Breast epithelium (tissue), 4 donors: ENCODE data around the gene ZNF507. TPM values are rescaled to one million over a fixed set of nuclear protein-coding genes. Genes with fewer than 3 reads are reported as not detected.

Experiments used
- DNase-seq, 2 donors: peaks; one replicate each; pipeline ENCODE4 v3.0.0-alpha.2; 2019; ENCODE audit warnings: low spot score in 2 of 2
- H3K27ac ChIP-seq, 2 donors: fragments of 200-600 bp; sonication (generic) in 1 of 2; one replicate each; pipeline ENCODE4 v1.5.1; 2016 to 2019; ENCODE audit warnings: mild to moderate bottlenecking in 1 of 2
- H3K27me3 ChIP-seq, 2 donors: fragments of 200-600 bp; sonication (generic) in 1 of 2; one replicate each; pipeline versions ENCODE4 v1.5.1 to v1.6.0; 2017 to 2019; ENCODE audit warnings: control low read depth in 1 of 2, mild to moderate bottlenecking in 1 of 2
- H3K36me3 ChIP-seq: fragments of 200-600 bp; one replicate; pipeline ENCODE4 v1.5.1; 2019
- H3K4me1 ChIP-seq, 2 donors: fragments of 200-600 bp; sonication (generic); one replicate each; pipeline ENCODE4 v1.5.1; 2016 to 2019; ENCODE audit warnings: control low read depth in 1 of 2
- H3K4me3 ChIP-seq, 3 donors: fragments of 200-600 bp; sonication (generic); 1 replicate in 2 of 3; 2 replicates in 1 of 3; pipeline ENCODE4 v1.5.1; 2016 to 2019; ENCODE audit warnings: mild to moderate bottlenecking in 3 of 3, moderate library complexity in 2 of 3
- H3K9me3 ChIP-seq, 2 donors: fragments of 200-600 bp; sonication (generic) in 1 of 2; one replicate each; pipeline ENCODE4 v1.5.1; 2016 to 2019; ENCODE audit warnings: control low read depth in 1 of 2
- CTCF ChIP-seq, 3 donors: fragments of 450-650 bp; IDR thresholded peaks; one replicate each; pipeline ENCODE4 v1.5.1; 2016 to 2017; ENCODE audit warnings: antibody characterized with exemption in 3 of 3, mild to moderate bottlenecking in 3 of 3, moderate library complexity in 3 of 3
- POLR2A ChIP-seq: fragments of 450-650 bp; IDR thresholded peaks from one replicate; pipeline ENCODE4 v1.6.1; 2016; ENCODE audit warnings: antibody characterized with exemption, mild to moderate bottlenecking, moderate library complexity
- POLR2AphosphoS5 ChIP-seq, 3 donors: sonication (generic); formaldehyde crosslinking; IDR thresholded peaks; one replicate each; pipeline ENCODE4 v1.6.1; 2017; ENCODE audit warnings: antibody characterized with exemption in 3 of 3
- intact Hi-C: fragments of 100-400 bp; cut with DNase I; formaldehyde crosslinking; loops from one replicate; pipeline ENCODE4 v1.15.1; 2023; ENCODE audit warnings: low total_unique reads
- total RNA-seq, 3 donors: library from RNA; depleted of rRNA; stranded (reverse); fragments of >200 nt; gene quantifications; one replicate each; pipeline ENCODE4 v1.1.0, GENCODE V29; 2016

The ZNF507 gene
- total RNA-seq, 3 donors from 2014 or later, result 19.2 to 32.1 (median 27.5) TPM

- Histone ChIP-seq H3K4me3 (no peak overlapping the region), H3K4me1 (no peaks in the 10 kb centered on the region), H3K36me3 (no peaks in the 10 kb centered on the region), H3K9me3 (no peaks in the 10 kb centered on the region), H3K27me3 (peaks cover 0 to 3% of the 10 kb centered on the region in 2 donors), H3K27ac (no peak overlapping the region)
- DNase-seq, result no peak
- TF ChIP-seq POLR2AphosphoS5 (IDR thresholded peaks at IDR 0.05) (no peak), POLR2A (no peak), CTCF (IDR thresholded peaks at IDR 0.05) (no peak)
- intact Hi-C loops, result no loop called here
These were observed 29.4 kb upstream of the ZNF507 start for GRCh38 chr19:32316034-32316433.

- no peaks in the 10 kb centered on the region for H3K36me3 ChIP-seq
- H3K4me3 ChIP-seq, result no peak overlapping the region
- intact Hi-C loops, result no loop called here
- DNase-seq, result no peak
- no peak overlapping the region for H3K27ac ChIP-seq
- peaks cover 0 to 7% of the 10 kb centered on the region in 2 donors for H3K27me3 ChIP-seq
- H3K4me1 ChIP-seq, result no peaks in the 10 kb centered on the region
- no peaks in the 10 kb centered on the region for H3K9me3 ChIP-seq
- TF ChIP-seq POLR2A (no peak), CTCF (IDR thresholded peaks at IDR 0.05) (no peak), POLR2AphosphoS5 (IDR thresholded peaks at IDR 0.05) (no peak)
These were observed 28.3 kb upstream of the ZNF507 start for GRCh38 chr19:32317086-32317485.

- peaks cover 0 to 4% of the 10 kb centered on the region in 2 donors for H3K27me3 ChIP-seq
- H3K36me3 ChIP-seq, result no peaks in the 10 kb centered on the region
- intact Hi-C loops, result no loop called here
- TF ChIP-seq CTCF (IDR thresholded peaks at IDR 0.05), result no peak
- no peak for TF ChIP-seq POLR2A
- no peak for TF ChIP-seq POLR2AphosphoS5 (IDR thresholded peaks at IDR 0.05)
- no peak overlapping the region for H3K4me3 ChIP-seq
- H3K4me1 ChIP-seq, result no peaks in the 10 kb centered on the region
- no peak overlapping the region for H3K27ac ChIP-seq
- H3K9me3 ChIP-seq, result no peaks in the 10 kb centered on the region
- DNase-seq, result no peak
These were observed 26.4 kb upstream of the ZNF507 start for GRCh38 chr19:32318884-32319520.

- Histone ChIP-seq H3K36me3 (no peaks in the 10 kb centered on the region), H3K27me3 (peaks cover 0 to 4% of the 10 kb centered on the region in 2 donors), H3K27ac (no peak overlapping the region), H3K9me3 (no peaks in the 10 kb centered on the region), H3K4me3 (no peak overlapping the region), H3K4me1 (no peaks in the 10 kb centered on the region)
- no peak for DNase-seq
- intact Hi-C loops, result no loop called here
- no peak for TF ChIP-seq CTCF (IDR thresholded peaks at IDR 0.05)
- TF ChIP-seq POLR2AphosphoS5 (IDR thresholded peaks at IDR 0.05), result no peak
- TF ChIP-seq POLR2A, result no peak
These were observed 22.9 kb upstream of the ZNF507 start for GRCh38 chr19:32322541-32322940.

GRCh38 chr19:32324631-32325285 lies 20.7 kb upstream of the ZNF507 start:
- H3K9me3 ChIP-seq, result no peaks in the 10 kb centered on the region
- H3K4me3 ChIP-seq, result no peak overlapping the region
- no peak overlapping the region for H3K27ac ChIP-seq
- DNase-seq, result no peak
- no peaks in the 10 kb centered on the region for H3K4me1 ChIP-seq
- no peaks in the 10 kb centered on the region for H3K36me3 ChIP-seq
- intact Hi-C loops, result no loop called here
- H3K27me3 ChIP-seq, result peaks cover 0 to 4% of the 10 kb centered on the region in 2 donors
- TF ChIP-seq POLR2AphosphoS5 (IDR thresholded peaks at IDR 0.05) (no peak), POLR2A (no peak), CTCF (IDR thresholded peaks at IDR 0.05) (no peak)
